HG03066 (cell line): ENCODE measurements around the gene RAD51D.
"Not testable (repeated sequence)": the region's sequence is repeated elsewhere in the genome, so short reads cannot be mapped to it uniquely, and the experiment has no call there.

Experiments
- ATAC-seq: cut with Tn5 transposase; IDR thresholded peaks from one replicate; pipeline ENCODE4 v1.9.1; 2021; ENCODE audit warnings: low read depth; ENCODE audit not compliant: unreplicated experiment

The RAD51D gene

DNA sequence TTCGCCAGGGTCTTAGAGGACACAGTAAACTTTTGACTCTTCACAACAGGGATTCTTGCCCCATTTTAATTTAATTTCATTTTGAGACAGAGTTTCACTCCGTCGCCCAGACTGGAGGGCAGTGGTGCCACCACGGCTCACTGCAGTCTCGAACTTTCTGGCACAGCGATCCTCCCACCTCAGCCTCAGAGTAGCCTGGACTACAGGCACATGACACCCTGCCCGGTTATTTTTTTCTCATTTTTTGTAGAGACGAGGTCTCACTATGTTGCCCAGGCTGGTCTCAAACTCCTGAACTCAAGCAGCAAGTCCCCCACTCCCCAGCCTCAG, 22.8 kb upstream of the RAD51D start:
- ATAC-seq = no peak

DNA sequence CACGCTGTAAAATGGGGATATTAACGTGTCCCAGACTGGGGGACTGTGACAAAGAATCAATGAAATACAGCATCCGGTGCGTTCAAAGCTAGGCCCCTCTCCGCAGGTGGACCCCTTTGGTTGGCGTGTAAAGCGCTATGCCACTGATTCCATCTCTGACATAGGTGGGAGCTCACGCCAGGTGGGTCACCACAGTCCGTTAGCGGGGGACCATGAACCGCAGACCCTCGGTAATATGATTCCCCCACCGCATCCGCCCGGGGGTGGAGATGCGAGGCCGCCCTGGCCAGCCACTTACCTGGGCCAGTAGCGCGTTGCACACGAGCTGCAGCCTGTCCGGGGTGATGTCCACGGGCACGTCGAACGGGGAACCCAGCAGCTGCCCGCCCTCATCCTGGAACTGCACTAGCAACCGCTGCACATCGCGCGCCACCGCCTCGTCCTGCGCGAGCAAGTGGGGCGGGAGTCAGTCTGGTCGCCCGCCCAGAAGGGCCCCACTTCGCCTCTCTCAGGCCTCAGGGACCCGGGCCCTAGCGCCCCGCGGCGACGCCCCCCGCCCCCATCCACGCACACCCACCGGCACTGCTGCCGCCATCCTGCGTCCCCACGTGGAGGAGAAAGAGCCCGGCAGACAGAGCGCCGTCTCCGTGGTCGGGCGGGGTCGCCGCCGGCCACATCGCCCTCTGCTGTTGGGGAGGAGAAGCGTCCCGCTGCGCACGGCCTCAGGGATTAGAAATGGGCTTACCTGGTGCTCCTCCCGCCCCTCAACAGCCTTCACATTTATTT, 22.2 kb upstream of the RAD51D start, which contains the start of gene NLE1:
NLE1 (minus strand) TSS at position 623 of the 786 bp plus-strand sequence; CDS start at position 595, 28 bp downstream.
- peak; percentile 82 for ATAC-seq

DNA sequence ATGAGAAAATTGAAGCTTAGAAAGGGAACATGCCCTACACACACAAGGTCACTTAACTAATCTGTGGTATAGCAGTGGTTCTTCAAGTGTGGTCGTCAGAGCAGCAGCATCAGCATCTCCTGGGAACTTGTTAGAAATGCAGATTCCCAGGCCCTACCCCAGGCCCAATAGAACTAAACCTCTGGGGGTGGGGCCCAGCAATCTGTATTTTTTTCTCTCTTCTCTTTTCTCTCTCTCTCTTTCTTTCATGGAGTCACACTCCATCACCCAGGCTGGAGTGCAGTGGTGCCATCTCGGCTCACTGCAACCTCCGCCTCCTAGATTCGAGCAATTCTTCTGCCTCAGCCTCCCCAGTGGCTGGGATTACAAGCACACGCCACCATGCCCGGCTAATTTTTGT, 18.6 kb upstream of the RAD51D start:
- no peak for ATAC-seq

DNA sequence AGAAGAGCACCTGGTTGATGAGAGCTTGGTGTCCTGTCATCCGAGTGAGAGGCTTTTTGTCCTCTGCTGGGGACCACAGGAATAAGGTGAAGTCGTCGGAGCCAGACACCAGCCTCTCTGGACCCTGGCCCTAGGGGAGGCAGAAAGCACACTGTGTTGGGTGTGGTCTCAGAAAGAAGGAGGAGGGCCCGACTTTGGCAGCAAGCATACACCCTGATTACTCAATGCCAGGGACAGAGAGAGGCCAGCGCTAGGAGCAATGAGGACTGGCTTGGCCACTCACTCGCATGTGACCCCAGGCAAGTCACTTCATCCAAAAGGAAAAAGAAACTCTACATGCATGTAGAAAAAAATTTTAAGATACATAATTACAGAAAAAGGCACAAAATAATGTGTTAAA, 15.7 kb upstream of the RAD51D start:
- no peak for ATAC-seq

DNA sequence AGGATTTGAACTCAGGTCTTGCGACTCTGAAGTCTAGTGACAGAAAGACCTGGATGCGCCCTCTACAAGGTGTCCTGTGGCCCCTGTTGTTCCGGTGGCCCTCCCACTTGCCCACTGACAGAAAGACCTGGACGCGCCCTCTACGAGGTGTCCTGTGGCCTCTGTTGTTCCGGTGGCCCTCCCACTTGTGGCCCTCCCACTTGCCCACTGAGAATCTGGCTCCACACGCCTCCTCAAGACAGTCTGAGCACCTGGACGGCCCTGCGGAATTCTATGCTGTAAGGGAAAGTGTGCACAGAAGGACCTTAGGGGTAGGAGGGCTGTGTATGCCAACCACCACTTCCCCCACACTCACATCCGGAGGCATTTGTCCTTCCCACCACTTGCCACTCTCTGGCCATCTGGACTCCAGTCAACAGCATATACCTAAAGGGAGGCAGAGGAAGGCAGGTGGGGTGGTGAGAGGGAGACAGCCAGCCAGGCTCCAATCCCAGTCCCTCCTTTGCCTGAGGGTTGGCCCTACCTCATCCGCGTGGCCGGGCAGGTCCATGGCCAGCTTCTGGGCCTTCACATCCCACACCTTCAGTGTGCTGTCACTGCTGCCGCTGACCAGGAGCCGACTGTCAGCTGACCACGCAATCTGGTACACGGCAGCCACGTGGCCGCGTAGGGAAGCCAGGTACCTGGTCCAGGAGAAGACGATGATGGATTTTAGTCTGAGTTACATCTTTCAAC, 13.3 kb upstream of the RAD51D start:
- no peak for ATAC-seq

DNA sequence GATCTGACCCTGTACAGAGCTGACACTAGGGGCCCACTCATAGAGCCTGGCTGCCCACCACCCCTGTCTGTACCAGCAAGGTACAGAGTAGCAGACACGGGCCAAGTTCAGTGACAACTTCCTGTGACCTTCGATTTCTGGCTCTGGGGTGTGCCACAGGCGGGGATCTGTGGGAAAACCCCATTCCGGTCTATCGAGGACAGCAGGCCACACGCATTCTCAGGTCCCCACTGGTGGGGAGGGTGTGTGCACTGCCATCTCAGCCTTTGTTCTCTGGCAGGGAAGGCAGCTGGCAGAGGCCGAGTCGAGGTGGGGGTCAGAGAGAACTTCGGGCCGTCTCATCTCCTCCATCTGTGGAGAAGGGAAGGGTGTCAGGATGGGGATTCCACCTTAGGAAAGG, 12.4 kb upstream of the RAD51D start:
- ATAC-seq = no peak

DNA sequence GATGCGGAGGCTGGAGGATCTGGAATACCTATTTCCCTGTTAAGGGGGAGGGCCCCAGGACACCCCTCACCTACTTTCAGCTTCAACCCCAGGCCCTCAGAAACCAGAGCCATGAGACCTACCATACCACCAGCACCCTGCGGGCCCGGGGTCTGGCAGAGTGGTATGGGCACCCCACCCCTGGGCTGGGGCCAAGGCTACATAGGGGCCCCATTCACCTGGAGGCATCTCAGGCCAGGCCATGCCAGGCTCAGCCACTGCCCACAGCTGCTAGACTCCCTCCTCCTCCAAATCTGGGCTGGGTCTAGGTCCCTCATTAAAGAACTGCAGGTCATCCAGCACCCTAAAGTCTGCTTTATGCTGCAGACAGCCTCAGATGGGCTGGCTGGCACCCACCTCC, 10.7 kb upstream of the RAD51D start:
- ATAC-seq = no peak

DNA sequence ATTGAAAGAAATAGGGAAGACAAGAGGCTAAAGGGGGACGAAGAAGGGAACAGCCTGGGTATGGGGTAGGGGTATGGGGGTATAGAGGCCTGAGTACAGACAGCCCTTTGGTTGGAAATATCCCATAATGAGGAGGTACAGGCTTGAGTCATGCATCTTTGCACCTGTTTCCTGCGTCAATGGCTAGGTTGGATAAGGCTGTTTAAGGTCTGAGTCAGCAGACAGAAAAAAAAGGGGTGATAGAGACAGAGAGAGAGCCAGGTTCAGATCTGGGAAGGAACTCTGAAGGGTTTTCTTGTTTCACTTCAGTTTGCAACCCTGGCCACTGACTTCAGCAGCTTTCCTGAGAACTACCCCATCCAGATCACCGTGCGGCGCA, 10.3 kb upstream of the RAD51D start:
- no peak for ATAC-seq

DNA sequence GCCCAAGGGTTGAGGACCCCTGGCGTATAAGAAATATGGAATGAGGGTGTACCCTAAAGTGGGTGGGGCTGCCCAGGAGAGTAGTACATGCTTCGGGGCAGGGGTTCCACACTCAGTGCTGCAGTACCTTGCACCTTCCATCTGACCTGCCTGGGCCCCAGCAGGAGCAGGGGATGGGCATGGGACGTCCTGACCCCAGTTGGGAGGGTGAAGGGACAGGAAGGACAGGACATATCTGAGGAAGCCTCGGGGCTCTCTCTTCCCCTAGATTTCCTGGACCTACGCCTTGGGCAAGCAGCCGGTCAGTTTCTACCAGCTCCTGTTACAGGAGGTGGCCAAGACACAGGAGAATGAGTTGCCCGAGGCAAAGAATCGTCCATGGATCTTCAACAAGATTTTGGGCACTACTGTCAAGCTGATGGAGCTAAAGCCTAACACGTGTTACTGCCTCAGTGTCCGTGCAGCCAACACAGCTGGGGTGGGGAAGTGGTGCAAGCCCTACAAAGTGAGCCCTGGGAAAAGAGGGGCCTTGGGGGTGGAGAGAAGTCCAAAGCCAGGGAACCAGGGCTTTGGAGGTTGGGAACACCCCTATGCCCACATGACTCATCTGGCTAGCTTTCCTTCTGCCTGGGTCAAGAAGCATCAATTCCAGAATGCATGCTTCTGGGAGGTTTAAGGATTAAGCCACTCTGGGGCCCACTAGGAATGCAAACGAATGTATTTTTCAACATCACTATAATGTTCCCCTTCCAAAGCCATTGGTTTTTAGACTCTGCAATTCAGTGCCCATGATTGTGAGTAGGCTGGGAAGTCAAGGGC, 9.7 kb upstream of the RAD51D start:
- ATAC-seq = no peak

DNA sequence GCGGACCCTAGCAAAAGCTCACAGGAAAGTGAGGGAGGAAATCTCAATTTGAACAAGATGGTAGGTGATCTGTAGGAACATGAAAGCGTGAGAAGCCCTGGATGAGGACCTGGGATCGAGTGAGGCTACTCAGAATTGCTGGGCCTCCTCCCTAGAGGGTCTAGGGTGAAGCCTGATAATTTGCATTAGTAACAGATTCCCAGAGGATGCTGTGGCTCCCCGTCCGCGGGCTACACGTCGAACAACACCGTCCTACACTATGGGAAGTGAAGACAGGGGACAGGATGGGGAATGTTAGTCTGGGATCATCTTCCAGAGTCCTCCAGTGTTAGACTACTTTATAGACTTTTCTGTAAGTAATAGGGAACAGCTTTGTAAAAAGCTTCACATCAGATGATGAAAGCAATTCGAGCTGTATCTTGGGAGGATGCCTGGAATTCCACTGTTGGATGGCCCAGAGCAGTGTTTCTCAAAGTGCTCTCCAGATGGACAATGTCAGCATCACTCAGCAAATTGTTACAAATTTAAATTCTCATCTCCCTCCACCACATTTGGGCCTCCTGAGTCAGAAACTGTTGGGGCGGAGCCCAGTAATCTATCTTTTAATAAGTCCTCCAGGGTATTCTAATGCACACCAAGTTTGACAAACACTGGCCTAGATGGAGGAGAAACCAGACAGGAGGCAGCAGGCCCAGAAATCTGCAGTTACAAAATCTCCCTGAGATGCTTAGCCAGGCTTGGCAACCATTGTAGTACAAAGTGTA, 8.3 kb upstream of the RAD51D start:
- ATAC-seq = no peak

DNA sequence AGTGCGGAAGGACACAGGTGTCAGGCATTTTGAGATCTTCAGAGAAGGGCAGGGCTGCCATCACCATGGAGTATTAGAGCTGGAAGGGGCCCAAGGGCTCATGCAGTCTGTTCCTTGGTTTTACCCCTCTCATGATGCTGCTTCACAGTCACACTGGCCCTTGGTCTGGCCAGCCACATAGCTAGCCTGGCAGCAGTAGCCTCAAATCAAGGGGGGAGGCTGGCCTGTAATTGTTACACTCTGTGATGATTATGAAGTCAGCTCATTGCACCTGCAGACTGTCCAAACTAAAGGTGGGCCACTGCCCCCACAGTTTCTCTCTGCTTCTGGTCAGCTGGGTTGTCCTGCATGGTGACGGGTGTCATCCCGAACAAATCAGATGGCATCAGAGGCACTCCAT, 1.7 kb upstream of the RAD51D start, which contains the start of gene FNDC8:
FNDC8 (plus strand) TSS at position 301 of the 400 bp plus-strand sequence; CDS start at position 380, 79 bp downstream.
- ATAC-seq = no peak

DNA sequence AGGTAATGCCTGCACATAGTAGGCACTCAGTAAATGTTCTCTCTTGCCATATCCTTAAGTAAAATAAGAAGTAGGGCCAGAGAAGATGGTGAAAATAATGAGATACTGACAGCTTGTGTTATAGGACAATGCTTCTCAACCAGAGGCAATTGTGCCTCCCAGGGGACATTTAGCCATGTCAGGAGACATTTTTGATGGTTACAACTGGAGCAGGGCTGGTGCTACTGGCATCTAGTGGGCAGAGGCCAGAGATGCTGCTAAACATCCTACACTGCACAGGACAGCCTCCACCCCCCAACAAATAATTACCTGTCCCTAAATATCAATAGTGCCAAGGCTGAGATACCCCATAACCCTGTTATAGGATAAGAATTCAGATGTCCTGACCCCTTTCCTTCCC, 1.7 kb downstream of the RAD51D start:
- ATAC-seq = no peak

DNA sequence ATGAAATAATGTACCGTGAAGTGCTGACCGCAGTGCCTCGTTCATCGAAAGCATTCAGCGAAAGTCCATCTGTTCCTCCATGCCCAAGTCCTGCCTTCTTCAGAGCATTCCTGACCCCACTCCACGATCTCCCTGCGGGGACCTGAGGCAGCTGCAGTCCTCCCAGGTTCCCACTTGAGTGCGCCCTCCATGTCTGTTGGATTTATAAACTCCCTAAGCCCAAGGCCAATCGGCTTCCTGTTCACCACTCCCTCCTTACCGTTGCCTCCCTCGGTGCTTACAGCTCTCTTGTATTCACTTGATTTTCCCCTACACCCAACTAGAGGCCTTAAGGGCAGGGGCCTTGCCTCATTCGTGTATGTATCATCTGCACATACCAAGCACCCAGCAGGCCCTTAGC, 2.8 kb downstream of the RAD51D start:
- ATAC-seq = no peak

DNA sequence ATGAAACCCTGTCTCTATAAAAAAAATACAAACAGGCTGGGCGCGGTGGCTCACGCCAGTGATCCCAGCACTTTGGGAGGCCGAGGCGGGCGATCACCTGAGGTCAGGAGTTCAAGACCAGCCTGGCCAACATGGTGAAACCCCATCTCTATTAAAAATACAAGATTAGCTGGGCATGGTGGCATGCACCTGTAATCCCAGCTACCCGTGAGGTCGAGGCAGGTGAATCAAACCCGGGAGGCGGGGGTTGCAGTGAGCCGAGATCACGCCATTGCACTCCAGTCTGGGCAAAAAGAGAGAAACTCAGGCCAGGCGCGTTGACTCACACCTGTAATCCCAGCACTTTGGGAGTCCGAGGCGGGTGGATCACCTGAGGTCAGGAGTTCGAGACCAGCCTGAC, 8.9 kb downstream of the RAD51D start:
- not testable (repeated sequence) for ATAC-seq

DNA sequence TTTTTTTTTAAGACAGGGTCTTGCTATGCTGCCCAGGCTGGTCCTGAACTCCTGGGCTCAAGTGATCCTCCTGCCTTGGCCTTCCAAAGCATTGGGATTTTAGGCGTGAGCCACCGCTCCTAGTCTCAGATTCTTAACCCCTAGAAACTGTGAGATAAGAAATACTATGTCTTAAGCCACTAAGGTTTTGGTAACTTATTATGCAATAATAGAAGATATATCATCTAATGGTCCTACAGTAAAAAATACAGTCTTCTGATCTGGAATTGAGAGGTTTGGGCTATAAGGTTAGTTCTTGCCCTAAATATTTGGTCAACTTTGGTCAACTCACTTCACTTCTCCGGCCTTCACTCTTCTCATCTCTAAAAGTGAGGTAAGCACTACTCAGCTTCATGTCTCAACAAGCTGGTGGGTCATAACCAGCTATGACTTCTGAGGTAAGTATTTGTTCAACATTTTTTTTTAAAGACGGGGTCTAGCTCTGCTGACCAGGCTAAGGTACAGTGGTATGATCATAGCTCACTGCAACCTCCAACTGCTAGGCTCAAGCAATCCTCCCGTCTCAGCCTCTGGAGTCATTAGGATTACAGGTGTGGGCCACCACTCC, 14.7 kb downstream of the RAD51D start:
- ATAC-seq = no peak

DNA sequence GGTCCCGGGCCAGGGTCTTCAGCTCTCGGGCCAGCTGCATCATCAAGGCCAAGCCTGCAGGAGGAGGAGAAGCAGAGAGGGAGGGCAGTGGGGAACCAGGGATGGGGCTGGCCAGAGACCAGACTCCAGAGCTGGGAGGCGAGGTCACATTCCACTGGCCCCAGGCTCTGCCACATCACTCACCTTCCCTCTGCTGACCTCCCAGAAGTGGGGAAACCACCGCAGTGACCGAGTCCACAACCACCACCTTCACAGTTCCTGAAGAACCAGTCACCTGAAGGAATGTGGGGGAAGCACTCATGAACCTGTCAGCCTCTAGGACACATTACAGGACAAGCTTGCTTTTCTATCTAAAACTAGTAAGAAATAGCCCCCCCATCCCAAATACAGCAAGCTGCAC, 16.4 kb downstream of the RAD51D start:
- ATAC-seq = no peak

DNA sequence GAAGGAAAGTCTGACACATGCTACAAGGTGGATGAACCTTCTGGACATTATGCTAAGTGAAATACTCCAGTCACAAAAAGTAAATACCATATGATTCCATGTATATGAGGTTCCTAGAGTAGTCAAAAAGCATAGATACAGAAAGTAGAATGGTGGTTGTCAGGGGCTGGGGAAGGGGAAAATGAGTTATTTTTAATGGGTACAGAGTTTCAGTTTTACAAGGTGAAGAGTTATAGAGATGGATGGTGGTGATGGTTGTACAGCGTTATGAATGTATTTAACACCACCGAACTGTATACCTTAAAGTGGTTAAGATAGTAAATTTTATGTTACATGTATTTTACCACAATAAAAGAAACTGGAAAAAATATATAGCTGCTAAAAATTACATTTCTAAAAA, 17.9 kb downstream of the RAD51D start:
- ATAC-seq = no peak

DNA sequence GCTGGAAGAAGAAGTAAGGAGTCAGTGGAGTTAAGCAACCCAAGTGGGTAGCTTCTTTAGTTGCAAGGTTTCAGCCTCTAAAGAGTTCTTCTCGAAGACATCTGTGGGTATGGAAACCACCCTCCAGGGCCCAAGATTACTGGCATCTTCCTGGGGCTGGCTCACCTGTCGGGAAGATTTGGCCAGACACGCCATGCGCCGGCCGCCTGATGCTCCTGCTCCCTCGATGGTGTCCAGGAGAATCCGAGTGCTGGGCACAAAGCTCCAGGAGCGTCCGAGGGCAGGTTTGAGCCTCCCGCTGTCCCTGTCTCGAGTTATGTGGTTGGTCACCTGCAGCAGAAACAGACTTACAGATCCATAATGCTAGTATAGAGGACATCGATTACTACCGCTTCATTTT, 18.6 kb downstream of the RAD51D start:
- no peak for ATAC-seq

DNA sequence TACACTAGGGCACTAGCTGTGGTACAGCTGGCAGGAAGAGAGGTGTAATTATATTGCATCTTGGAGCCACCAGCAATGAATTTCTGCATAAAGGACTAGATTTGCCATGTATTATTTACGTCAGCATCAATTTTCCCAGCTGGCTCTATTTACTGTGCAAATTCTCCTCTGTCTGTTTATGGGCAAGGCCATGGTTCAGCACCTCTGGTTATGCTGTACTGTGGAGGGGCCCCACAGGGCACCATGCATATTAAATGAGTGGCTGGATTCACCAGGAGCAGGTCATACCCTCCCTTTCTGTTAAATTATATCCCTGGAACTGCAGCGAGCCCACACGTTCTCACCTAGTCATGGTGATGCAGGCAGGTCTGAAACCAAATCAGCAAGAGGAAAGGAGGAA, 19.8 kb downstream of the RAD51D start:
- no peak for ATAC-seq

DNA sequence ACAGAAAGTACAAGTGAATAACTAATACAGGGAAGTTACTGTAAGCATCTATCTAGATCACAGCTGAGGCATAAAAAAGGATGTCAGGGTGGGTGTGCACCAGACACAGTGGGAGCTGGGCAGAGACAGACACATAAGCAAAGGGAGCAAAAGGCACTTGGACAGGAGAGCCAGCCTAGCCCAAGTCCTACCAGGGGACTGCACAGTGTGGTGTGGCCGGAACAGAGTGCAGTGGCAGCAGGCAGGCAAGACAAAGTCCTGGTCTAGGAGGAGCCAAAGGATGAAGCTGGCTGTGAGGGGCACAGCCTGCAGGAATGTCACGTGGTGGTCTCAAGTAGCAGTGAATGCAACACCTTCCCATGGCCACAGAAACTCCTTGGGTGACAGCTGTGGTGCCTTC, 21.9 kb downstream of the RAD51D start:
- no peak for ATAC-seq
